B cell (primary cell): ENCODE results near the gene ESYT3. TPM values are rescaled to one million over a fixed set of nuclear protein-coding genes. Genes with fewer than 3 reads are reported as not detected.

Experiments
- ATAC-seq: fragments of 200-7000 bp; cut with Tn5 transposase; one replicate; pipeline ENCODE4 v1.10.0; 2021; ENCODE audit warnings: low read depth, mild to moderate bottlenecking, moderate number of reproducible peaks, moderate library complexity
- CTCF ChIA-PET: fragments of 350-600 bp; sonication (Branson Sonifier 250); formaldehyde crosslinking; loops from one replicate; lab custom pipeline; 2021; ENCODE audit warnings: antibody characterized with exemption, inconsistent platforms; lab: Charles Lee
- POLR2A ChIA-PET: fragments of 350-600 bp; sonication (Branson Sonifier 250); formaldehyde crosslinking; loops from one replicate; lab custom pipeline; 2021; ENCODE audit warnings: antibody characterized with exemption; lab: Charles Lee
- DNase-seq: peaks from one replicate; pipeline ENCODE4 v3.0.0; 2013
- H2AFZ ChIP-seq: 2 replicates; pipeline ENCODE4 v1.6.1; 2012; ENCODE audit warnings: mild to moderate bottlenecking, low read depth, low read length; ENCODE audit not compliant: insufficient read depth, poor library complexity, severe bottlenecking
- H3K27ac ChIP-seq, 2 donors: 1 replicate in 1 of 2; 2 replicates in 1 of 2; pipeline ENCODE4 v1.5.1; 2012 to 2013; ENCODE audit warnings: low read length in 2 of 2, mild to moderate bottlenecking in 2 of 2, moderate library complexity in 1 of 2
- H3K27me3 ChIP-seq, 4 experiments: fragments of 200-600 bp in 1 of 4; sonication (generic) in 1 of 4; replicated peaks in 1 of 4; 1 replicate in 2 of 4; 2 replicates in 2 of 4; pipeline versions ENCODE4 v1.6.1 to v1.7.0; 2013 to 2016; ENCODE audit warnings: low read length in 3 of 4, mild to moderate bottlenecking in 2 of 4, mixed read lengths in 1 of 4, moderate library complexity in 1 of 4; ENCODE audit not compliant: insufficient read depth in 4 of 4, control insufficient read depth in 3 of 4; ENCODE audit errors: control extremely low read depth in 1 of 4
- H3K36me3 ChIP-seq, 2 experiments: replicated peaks in 1 of 2; 1 replicate in 1 of 2; 2 replicates in 1 of 2; pipeline versions ENCODE4 v1.6.1 to v1.7.1; 2013; ENCODE audit warnings: low read length in 1 of 2; ENCODE audit not compliant: insufficient read depth in 2 of 2, control insufficient read depth in 1 of 2; ENCODE audit errors: control extremely low read depth in 1 of 2, extremely low read depth in 1 of 2
- H3K4me1 ChIP-seq, 2 donors: fragments of 200-600 bp in 1 of 2; sonication (generic) in 1 of 2; 1 replicate in 1 of 2; 2 replicates in 1 of 2; pipeline versions ENCODE4 v1.5.1 to v1.6.1; 2013 to 2017; ENCODE audit warnings: low read length in 2 of 2; ENCODE audit not compliant: control insufficient read depth in 2 of 2, insufficient read depth in 2 of 2
- H3K4me2 ChIP-seq: replicated peaks from 2 replicates; pipeline ENCODE3; 2012; ENCODE audit warnings: mild to moderate bottlenecking, low read depth, low read length; ENCODE audit not compliant: poor library complexity, severe bottlenecking
- H3K4me3 ChIP-seq, 5 experiments: fragments of 200-600 bp in 1 of 5; sonication (generic) in 1 of 5; 1 replicate in 3 of 5; 2 replicates in 2 of 5; pipeline versions ENCODE4 v1.5.1 to v1.7.0; 2011 to 2016; ENCODE audit warnings: low read length in 4 of 5, mild to moderate bottlenecking in 4 of 5, low read depth in 2 of 5, control low read depth in 1 of 5, moderate library complexity in 1 of 5; ENCODE audit not compliant: insufficient read depth in 1 of 5; ENCODE audit errors: control extremely low read depth in 1 of 5, extremely low read depth in 1 of 5
- H3K79me2 ChIP-seq: fragments of 200-600 bp; sonication (generic); one replicate; pipeline ENCODE4 v1.6.0; 2016; ENCODE audit warnings: low read length; ENCODE audit not compliant: control insufficient read depth, insufficient read depth
- H3K9ac ChIP-seq: fragments of 200-600 bp; sonication (generic); 2 replicates; pipeline ENCODE4 v1.6.1; 2017; ENCODE audit warnings: mild to moderate bottlenecking, low read length, moderate library complexity
- H3K9me3 ChIP-seq, 3 donors: one replicate each; pipeline versions ENCODE4 v1.6.1 to v1.7.1; 2013; ENCODE audit warnings: low read length in 2 of 3; ENCODE audit not compliant: control insufficient read depth in 2 of 3, insufficient read depth in 1 of 3; ENCODE audit errors: control extremely low read depth in 1 of 3
- H4K20me1 ChIP-seq: 2 replicates; pipeline ENCODE4 v1.6.0; 2012; ENCODE audit warnings: mild to moderate bottlenecking, low read length; ENCODE audit not compliant: insufficient read depth, control insufficient read depth, poor library complexity, severe bottlenecking
- H3K27ac Mint-ChIP-seq: one replicate; pipeline ENCODE4 v1.8.0; 2021; ENCODE audit warnings: mixed read lengths
- H3K27me3 Mint-ChIP-seq: one replicate; pipeline ENCODE4 v1.8.0; 2021; ENCODE audit warnings: mixed read lengths
- H3K4me1 Mint-ChIP-seq: one replicate; pipeline ENCODE4 v1.8.0; 2021; ENCODE audit warnings: mixed read lengths
- H3K4me3 Mint-ChIP-seq: one replicate; pipeline ENCODE4 v1.8.0; 2021; ENCODE audit warnings: mixed read lengths
- H3K9me3 Mint-ChIP-seq: one replicate; pipeline ENCODE4 v1.8.0; 2022; ENCODE audit warnings: mixed read lengths; ENCODE audit not compliant: insufficient read depth
- CTCF ChIP-seq: fragments of 200-600 bp; IDR thresholded peaks from one replicate; pipeline ENCODE4 v1.8.0; 2022; ENCODE audit warnings: antibody characterized with exemption, mild to moderate bottlenecking
- EZH2 ChIP-seq: IDR thresholded peaks from 2 replicates; pipeline ENCODE4 v1.6.1; 2012; ENCODE audit warnings: borderline replicate concordance, low read depth, mild to moderate bottlenecking, moderate library complexity, low read length; ENCODE audit not compliant: insufficient read depth, poor library complexity, severe bottlenecking
- WGBS: methylation state at CpG from one replicate; pipeline ENCODE4 v1.1.5; 2013; ENCODE audit warnings: missing lambda C conversion rate; ENCODE audit not compliant: insufficient coverage; 5-methylcytosine and 5-hydroxymethylcytosine counted together
- intact Hi-C: fragments of 100-400 bp; cut with micrococcal nuclease; formaldehyde crosslinking; loops from one replicate; pipeline ENCODE4 v1.10.0; 2022
- polyA plus RNA-seq: library from polyadenylated mRNA; depleted of rRNA; stranded (reverse); fragments of >200 nt; gene quantifications from 2 replicates; pipeline ENCODE4 v1.2.3, GENCODE V29; 2012
- total RNA-seq, 2 donors: library from RNA; stranded (reverse); fragments of 120-200 nt in 1 of 2; gene quantifications; 1 replicate in 1 of 2; 2 replicates in 1 of 2; pipeline versions ENCODE4 v1.2.3 to v1.2.4, GENCODE V29; 2013 to 2022

Gene ESYT3
- total and polyA plus RNA-seq, 2 donors (not counting 1 experiment from before 2014, with no cell fraction given), result not detected

- ChIA-PET POLR2A (no interaction called here), CTCF (no interaction called here)
- Histone ChIP-seq H3K4me2 (no peak overlapping the region), H3K27me3 (peaks cover 0 to 10% (median 4%) of the 10 kb centered on the region in 4 experiments), H3K36me3 (no peaks in the 10 kb centered on the region), H3K27ac (no peak overlapping the region), H3K79me2 (no peaks in the 10 kb centered on the region), H2AFZ (no peak overlapping the region), H3K9ac (no peak overlapping the region), H3K4me1 (no peaks in the 10 kb centered on the region), H3K9me3 (no peaks in the 10 kb centered on the region), H3K4me3 (no peak overlapping the region), H4K20me1 (no peaks in the 10 kb centered on the region)
- H3K27me3 Mint-ChIP-seq, result peaks cover 42% of the 10 kb centered on the region
- no peak overlapping the region for H3K27ac Mint-ChIP-seq
- no peak for TF ChIP-seq EZH2
- TF ChIP-seq CTCF, result no peak
- 96% methylated on average over 4 of the region's 4 CpGs for WGBS
- intact Hi-C loops, result no loop called here
- no peak overlapping the region for H3K4me3 Mint-ChIP-seq
- no peak for ATAC-seq
- DNase-seq, result no peak
- no peaks in the 10 kb centered on the region for H3K4me1 Mint-ChIP-seq
- no peaks in the 10 kb centered on the region for H3K9me3 Mint-ChIP-seq
Observed at GRCh38 chr3:138397983-138398382, 36.4 kb upstream of the ESYT3 start.

GRCh38 chr3:138398791-138399575 lies 35.4 kb upstream of the ESYT3 start:
- intact Hi-C loops, result no loop called here
- H3K4me1 ChIP-seq, result no peaks in the 10 kb centered on the region
- H3K4me2 ChIP-seq, result no peak overlapping the region
- no peaks in the 10 kb centered on the region for H3K79me2 ChIP-seq
- no peaks in the 10 kb centered on the region for H3K4me1 Mint-ChIP-seq
- peaks cover 49% of the 10 kb centered on the region for H3K27me3 Mint-ChIP-seq
- ChIA-PET POLR2A (no interaction called here), CTCF (no interaction called here)
- no peak overlapping the region for H3K4me3 Mint-ChIP-seq
- H3K9ac ChIP-seq, result no peak overlapping the region
- H2AFZ ChIP-seq, result no peak overlapping the region
- no peak overlapping the region for H3K27ac ChIP-seq
- ATAC-seq (no peak), DNase-seq (no peak)
- no peaks in the 10 kb centered on the region for H4K20me1 ChIP-seq
- H3K27me3 ChIP-seq, result peaks cover 0 to 10% (median 4%) of the 10 kb centered on the region in 4 experiments
- H3K9me3 ChIP-seq, result no peaks in the 10 kb centered on the region
- no peak for TF ChIP-seq CTCF
- TF ChIP-seq EZH2, result no peak
- 89% methylated on average over 7 of the region's 11 CpGs for WGBS
- H3K9me3 Mint-ChIP-seq, result no peaks in the 10 kb centered on the region
- H3K27ac Mint-ChIP-seq, result no peak overlapping the region
- no peaks in the 10 kb centered on the region for H3K36me3 ChIP-seq
- no peak overlapping the region for H3K4me3 ChIP-seq
